MV-4-11 (cell line): ENCODE results near the gene COL5A3.

Source experiments
- DNase-seq: peaks from one replicate; lab custom pipeline; 2025; lab: John Stamatoyannopoulos, UW

The COL5A3 gene

DNA sequence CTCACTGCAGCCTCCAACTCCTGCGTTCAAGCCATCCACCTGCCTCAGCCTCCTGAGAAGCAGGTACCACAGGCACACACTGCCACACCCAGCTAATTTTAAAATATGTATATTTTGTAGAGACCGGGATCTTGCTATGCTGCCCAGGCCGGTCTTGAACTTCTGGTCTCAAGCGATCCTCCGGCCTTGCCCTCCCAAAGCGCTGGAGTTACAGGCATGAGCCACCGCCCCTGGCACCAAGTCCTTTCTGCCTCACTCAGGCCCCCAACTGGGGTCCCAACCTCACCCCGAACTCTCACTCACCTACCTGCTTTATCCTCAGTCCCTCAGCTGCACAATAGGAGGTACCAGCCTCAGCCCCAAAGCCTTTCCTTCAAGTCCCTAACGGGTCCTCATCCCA is 635 bp upstream of the COL5A3 start:
- DNase-seq, result no peak

DNA sequence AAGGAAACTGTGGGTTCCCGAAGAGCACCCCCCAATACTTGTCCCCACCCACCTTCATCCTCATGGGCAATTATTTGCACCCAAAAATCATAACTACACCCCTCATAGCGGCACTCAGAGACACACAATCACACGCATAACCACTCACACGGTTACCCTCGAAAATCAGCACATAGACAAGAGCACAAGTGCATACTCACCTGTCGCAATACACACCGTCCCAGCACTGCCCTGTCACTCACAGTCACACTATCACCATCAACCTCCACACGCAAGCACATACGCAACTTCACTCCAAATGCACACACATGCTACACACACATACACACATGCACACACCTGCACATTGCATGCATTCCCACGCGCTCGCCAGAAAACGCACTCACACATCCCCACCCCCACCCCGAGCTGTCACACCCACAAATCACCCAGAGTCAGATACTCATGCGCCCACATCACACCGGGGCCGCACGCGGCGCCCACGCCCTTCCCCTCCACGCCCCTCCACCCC is 535 bp downstream of the COL5A3 start:
- no peak for DNase-seq

DNA sequence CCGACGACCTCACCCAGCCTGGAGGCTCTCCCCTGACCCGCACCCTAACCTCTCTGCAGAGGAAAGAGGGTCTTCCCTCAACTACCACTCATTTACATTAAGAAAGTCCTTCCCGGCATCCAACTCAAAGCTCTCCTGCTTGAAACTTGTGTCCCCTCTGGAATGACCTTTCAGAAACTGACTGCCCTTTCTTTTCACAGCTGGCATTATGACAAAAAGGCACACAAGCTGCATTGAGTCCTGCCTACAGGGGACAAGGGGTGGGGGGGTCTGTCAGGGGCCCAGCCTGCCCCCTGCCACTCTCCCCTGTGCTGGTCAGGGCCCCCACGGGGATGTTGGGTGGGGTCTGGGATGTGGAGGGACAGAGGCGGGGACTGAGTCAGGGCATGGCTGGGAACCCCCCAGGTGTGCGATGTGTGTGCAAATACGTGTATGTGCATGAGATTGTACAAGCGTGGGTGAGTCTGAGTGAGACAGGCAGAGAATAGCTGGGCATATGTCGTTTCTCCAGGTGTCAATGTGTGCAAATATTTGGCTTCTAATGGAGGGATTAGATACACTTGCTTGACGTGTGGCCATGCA is 2.0 kb downstream of the COL5A3 start:
- DNase-seq, result no peak

DNA sequence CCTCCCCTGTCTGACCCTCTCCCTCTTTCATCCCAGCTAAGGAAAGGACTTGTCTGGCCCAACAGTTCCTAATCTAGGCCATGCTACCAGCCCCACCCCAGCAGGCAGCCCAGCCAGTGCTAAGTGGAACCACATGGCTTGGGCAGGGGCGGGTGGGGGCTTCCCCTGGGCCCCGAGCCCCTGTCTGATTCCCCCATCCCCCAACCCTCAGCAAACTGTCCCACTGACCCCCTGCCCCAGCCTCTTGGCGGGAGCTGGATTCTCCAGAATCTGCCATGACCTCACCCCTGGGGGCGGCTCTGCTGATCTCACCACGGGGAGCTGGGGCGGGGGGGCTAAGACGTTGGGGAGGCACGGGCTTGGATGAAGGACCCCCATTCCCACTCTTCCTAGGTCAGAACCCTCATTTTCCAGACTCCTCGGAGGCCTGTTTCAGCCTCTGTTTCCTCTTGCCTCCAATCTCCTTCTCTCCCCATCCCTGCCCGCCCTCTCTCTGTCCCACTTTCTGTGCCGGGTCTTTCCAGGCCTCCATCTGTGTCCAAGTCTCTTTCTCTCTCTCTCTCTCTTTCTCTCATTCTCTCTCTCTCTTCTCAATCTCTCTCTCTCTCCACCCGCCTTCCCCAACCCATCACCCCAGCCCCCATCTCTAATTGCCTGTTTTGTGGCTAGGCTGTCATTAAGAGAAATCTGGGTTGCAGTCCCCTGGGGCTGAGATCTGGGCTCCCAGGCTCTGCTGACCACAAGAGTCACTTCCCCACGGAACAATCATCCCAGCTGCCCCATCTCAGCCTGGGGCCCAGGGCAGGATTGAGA is 2.7 kb downstream of the COL5A3 start:
- no peak for DNase-seq

DNA sequence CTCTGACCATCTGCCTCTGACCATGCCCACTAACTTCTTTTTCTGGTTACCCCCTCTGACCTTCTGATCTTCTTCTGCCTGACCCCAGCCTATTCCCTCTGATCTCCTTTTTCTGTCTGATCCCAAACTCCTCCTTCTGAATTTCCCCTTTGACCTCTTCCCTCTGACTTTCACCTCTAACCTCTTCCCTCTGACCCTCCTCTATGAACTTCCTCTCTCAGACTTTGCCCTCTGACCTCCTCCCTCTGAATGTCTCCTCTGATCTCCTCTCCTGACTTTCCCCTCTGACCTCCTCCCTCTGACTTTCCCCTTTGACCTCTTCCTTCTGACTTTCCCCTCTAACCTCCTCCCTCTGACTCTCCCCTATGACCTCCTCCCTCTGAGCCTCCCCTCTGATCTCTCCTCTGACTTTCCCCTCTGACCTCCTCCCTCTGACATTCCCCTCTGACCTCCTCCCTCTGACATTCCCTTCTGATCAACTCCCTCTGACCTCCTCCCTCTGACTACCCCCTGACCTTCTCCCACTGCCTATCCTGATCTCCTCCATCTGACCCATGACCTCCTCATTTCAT is 3.5 kb downstream of the COL5A3 start:
- DNase-seq, result no peak

DNA sequence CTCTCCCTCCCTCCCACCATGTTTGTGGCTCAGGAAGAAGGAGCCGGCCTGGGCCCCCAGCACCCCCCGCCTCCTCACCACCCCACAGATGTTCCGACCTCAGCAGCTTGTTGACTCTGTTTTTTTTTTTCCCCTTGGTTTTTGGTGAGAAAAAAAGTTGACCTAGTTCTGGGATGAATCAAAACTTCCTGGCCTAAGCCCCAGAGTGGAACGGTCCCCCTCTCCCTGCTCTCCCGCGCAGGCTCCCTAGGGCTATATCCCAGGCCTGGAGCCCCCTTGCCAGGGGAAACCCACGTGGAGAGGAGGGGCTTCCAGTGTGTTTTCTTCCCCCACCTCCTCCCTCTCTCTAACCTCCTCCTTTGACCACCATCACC is 4.0 kb downstream of the COL5A3 start:
- no peak for DNase-seq

DNA sequence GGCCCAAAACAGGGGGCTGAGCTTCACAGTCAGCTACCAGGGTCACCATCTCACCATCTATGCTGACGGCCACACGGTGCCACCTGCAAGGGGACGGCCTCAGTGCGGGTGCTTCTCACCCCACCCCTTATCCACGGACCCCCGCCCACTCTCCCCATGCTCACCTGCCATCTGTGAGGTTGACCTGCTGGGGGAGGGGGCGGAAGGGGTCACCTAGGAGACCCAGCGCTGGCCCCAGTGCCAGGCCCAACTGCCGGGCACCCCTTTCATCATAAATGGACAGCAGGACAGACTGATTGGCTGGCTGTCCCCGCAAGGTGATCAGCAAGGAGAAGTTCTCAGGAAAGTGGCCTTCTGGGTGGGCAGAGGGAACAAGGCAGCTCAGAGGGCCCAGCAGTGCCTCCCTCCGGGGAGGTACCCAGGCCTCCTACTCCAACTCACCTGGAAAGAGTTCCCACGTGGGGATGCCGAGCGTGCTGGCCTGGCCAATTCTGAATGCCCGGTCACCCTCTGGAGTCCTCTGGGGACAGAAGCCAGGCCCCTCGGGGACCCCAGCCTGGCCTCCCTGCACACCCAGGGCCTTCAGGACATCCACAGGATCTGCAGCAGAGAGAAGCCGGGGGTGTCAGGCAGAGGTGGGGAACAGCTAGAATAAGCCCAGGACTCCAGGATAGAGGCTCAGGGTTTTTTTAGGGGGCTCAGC is 4.5 kb downstream of the COL5A3 start:
- no peak for DNase-seq

DNA sequence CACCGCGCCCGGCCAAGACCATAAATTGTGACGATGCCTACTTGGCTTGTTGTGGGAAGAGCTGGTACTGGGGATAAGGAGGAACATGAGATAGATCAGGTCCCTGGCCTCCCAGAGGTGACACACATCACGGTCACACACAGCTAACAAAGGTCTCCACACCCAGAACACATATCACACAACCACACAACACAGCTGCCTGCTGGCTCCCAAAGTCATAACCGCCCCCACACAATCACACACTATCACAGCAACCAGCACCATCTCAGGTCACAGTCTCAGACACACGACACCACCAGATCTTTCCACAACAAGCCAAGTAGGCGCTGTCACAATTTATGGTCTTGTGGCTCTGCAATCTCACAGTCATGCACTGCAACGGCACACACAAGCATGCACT is 5.7 kb downstream of the COL5A3 start:
- no peak for DNase-seq

DNA sequence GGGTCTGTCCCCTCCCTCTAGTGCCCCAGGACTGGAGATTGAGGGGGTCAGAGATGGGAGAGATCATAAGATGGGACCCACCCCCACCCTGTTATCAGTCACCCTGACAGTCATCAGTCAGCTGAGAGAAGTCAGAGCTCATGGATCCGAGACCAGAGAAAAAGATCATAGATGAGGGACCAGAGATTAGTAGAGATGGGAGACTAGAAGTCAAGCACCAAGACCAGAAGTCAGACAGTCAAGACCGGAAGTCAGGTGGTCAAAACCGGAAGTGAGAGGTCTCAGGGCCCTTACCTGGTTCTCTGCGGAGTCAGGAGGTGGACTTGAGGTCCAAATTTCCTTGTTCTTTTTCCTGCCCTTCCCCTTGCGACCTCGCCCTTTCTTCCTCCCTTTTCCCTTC is 7.0 kb downstream of the COL5A3 start:
- no peak for DNase-seq

DNA sequence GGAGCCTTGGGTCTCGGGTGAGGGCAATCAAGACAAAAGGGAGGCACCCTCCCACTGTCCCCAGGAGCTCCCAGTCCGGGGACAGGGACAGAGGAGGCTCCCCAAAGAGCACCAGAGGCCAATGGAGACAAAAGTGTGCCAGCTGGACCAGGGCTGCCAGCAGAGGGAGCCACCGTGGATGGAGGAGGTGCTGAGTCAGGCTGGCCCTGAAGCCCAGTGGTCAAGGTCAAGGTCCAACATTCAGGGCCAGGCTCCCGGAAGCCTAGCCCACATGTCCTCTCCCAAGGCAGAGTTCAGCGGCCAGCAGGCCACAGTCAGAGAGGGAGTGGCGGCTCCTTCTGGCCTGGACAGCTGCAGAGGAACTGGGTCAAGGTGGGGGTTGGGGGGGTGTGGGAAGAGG is 8.4 kb downstream of the COL5A3 start:
- DNase-seq, result no peak

DNA sequence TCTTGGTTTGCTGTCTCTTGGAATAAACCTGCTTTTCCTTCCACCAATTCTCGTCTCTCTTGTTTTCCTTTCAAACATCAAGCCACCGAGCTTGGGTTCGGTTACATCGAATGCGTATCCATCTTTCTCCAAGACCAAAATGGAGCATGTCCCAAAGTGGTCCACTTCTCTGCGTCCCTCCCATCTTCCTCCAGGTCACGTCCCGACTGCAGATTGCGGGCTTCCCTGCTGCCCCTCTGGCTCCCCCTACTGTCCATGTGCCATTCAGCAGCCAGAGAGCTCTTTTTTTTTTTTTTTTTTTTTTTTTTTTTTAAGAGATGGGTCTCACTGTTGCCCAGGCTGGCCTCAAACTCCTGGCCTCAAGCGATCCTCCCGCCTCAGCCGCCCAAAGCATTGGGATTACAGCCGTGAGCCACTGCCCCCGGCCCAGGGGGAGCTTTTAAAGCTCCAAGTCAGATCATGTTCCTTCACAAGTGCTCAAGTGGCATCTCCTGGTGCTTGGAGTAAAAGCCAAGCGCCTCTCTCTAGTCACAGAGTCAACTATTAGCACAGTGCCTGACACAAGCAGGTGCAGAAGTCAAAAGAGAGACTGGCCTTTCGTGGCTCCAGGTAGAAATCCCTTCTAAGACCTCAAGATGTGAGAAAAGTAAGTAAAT is 10.0 kb downstream of the COL5A3 start:
- DNase-seq, result peak; percentile 51

DNA sequence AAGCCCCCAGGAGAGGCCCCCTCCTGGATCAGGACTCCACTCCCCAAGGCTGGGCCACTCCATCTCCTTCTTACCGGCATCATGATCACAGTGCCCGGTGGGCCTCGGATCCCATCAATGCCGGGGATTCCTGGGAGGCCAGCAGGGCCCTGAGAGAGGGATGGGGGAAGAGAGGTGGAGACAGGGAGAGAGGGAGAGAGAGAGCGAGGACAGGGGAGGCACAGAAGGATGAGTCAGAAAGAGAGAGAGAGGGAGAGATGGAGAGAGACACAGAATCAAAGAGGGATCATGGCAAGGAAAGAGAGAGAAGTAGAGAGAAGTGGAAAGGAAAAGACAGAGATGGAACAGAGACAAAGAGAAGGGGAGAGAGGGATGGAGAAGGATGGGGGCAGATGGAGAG is 13.8 kb downstream of the COL5A3 start:
- DNase-seq, result no peak

DNA sequence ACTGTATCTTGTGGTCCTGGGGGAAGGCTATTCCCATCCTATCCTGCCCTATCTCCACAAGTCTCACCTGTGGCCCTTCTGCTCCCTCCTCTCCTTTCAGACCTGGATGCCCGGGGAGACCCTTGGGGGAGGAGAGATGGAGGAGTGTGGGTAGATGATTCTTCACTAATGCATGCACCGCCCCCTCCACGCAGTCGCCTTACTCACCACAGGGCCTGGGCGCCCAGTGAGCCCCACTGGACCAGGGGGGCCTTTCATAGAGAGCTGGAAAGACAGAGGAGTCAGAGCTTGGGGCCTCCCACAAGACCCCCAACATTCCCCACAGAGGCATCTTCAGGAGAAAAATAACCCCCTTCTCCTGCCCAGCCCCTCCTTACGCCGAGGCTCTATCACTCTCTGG is 14.3 kb downstream of the COL5A3 start:
- DNase-seq, result no peak

DNA sequence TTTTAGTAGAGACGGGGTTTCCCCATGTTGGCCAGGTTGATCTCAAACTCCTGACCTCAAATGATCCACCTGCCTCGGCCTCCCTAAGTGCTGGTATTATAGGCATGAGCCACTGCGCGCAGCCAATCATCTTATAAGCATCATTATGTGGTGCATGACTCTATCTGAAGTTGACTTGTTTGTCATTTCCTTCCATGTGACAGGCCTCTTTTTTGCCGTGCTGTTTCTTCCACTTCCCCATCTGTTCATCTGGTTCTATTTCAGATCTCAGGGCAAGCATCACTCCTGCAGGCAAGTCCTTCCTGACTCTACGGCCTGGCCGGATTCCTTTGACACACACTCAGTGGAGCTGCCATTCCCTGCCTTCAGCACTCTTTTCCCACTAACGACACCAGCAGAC is 15.2 kb downstream of the COL5A3 start:
- DNase-seq, result peak; percentile 18

DNA sequence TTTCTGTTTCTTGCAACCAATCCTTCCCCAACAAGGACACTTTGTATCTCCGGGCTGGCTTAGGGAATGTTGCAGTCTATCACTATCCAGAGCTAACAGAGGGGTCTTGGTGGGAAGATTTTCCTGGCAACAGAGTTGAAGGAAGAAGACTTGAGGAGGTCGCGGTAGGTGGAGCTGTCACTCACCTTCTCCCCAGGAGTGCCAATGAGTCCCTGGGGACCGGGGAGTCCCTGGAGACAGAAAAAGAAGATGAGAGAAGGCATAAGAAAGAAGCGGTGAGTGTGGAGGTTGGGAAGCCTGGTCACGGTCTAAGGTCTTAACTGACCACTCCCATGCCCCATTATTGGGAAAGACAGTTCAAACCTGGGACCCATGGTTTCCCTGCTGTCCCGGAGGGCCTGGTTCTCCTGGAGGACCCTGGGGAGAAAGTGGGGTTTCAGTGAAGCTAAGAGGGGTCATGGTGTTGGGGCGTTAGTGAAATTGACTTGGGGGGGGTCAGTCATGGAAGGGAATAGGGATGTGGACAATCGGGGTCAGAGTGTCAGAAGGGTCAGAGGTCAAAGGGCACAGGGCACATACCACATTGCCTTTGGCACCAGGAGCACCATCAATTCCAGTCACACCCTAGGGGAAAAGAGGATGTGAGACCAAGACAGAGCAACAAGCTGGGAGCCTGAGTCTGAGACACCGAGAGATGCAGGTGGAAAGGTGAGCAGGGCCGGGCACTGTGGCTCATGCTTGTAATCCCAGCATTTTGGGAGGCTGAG is 18.7 kb downstream of the COL5A3 start:
- no peak for DNase-seq

DNA sequence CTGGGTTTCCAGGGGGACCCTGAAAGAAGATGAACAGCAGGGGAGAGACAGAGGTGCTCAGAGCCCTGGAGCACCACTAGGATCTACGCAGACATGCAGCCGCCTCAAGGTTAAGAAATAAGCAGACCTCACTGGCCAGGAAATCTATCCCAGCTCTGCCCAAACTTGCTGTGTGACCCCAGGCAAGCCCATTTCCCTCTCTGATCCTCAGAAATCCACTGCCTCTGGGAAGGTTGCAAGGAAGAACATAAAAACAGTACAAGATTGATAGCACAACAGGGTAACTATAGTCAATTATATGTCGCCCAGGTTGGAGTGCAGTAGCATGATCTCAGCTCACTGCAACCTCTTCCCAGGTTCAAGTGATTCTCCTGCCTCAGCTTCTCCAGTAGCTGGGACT is 20.8 kb downstream of the COL5A3 start:
- no peak for DNase-seq

DNA sequence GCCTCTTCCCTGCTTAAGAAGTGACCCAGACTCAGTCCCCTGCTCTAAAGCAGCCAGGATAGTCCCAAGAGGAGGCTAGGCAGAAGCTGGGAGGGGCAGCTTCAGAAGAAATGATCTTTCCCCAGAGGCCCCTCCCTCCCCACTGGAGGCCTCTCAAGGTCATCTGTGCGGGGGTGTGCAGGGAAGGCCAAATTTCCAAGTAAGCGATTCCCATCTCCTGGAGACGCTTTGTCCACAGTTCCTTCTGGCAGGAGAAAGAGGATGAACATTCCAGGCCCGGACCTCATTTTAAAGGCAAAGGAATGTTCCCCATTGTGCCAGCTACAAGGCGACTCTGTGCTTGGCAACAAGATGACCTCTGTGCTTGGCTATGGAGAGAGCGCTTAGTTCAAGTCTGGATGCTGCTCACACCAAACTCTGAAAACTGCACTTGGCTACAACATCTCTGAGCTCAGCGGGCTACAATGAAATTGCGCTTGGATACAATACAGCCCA is 23.5 kb downstream of the COL5A3 start:
- no peak for DNase-seq

DNA sequence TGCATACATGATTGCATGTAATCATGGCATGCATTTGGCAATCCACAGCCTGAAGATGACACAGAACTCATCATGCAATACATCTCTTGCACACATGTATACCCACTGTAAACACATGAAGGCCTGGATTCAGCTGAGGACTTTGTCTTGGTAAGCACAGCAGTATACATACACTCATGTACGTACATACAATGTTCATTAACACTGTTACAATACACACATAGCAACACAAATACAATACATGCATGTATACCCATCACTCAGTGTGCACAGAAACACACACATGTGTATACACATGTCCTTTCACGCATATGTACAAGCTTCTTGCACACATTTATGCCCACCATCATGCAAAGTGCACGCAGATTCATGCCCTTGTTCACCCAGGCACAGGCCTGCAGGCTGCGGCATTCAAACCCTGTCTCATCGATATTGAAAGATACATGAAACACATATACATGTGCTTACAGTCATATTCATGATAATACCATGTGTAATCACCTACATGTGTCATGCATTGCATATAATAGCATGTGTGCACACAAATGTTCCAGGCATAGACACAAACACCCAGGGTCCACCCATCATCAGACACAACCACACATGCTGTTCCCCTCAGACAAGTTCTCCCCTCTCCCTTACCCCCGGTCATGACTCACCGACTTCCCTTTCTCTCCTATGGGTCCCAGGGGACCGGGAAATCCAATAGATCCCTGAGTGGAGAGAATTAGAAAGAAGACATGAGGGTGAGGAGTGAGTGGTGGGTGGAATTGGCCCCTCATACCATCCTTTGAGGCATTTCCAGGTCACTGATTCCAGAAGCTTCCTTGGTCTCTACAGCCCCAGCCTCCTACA is 28.7 kb downstream of the COL5A3 start:
- no peak for DNase-seq

DNA sequence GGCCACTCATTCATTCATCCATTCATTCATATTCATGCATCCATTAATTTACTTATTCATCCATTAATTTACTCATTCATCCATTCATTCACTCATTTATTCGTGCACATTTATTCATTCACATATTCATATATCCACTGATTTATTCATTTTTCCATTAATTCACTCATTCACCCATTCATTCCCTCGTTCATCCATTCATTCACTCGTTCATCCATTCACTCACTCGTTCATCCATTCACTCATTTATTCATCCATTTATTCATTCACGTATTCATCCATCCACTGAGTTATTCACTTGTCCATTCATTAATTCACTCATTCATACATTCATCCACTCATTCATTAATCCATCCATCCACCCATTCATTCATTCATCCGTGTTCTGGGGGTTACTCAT is 38.2 kb downstream of the COL5A3 start:
- no peak for DNase-seq

DNA sequence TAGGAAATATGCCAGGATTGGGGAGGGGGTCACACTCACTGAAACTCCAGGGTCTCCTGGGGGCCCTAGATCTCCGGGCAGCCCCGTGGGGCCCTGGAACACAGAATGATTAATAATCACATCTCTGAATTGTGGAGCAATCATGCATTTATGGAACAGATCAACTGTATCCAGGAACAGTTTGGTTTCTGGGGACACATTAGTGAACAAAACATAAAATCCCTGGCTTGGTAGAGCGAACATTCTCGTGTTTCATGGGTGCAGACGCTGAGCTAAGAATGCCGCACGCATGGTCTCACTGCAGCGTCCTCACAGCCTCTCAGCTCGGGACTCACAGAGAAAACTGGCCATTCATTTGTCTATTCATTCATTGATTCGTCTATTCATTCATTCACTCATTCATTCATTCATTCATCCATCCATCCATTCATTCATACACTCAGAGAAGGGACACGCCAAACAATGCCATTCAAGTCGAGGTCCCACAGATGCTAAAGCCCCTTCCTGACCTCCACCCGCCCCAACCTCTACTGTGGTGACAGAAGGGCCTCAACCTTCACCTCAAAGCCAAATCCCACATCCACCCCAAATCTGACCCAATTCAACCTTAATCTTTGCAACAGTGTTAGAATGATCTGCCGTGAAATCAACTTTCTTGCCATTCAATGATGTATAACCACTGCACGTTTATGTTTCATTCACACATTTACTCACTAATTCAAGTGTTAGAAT is 39.0 kb downstream of the COL5A3 start:
- no peak for DNase-seq
